Hepatocyte (in vitro differentiated cells): ENCODE measurements around the gene ZDHHC1.

Experiments used
- EZH2 ChIP-seq: fragments of 200-600 bp; sonication (generic); IDR thresholded peaks from 2 replicates; pipeline ENCODE4 v1.6.1; 2016; ENCODE audit warnings: antibody characterized with exemption, mild to moderate bottlenecking, borderline replicate concordance
- TF ChIP-seq, protein P1 (sequence below): fragments of 200-600 bp; sonication (generic); IDR thresholded peaks from 2 replicates; pipeline ENCODE4 v1.5.1; 2016; ENCODE audit warnings: antibody characterized with exemption, mild to moderate bottlenecking; ENCODE audit not compliant: poor library complexity

DNA sequence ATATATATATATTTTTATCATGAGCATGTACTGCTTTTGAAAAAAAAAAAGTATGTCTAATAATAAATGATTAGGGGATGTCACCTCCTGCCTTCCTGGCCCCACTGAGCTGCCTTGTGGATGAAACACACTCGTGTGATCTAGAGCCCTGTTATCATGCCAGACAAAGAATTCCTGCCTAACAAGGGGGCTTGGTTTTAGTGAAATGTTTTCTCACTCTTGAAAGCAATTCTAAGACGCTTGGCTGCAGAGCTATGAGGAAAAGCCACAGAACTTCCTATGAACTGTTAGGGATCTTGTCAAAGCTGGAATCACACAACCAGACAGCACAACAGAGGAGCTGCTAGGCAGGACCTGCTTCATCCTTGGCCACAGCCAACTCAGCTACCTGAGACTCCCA is 4.0 kb downstream of the ZDHHC1 start:
- TF ChIP-seq, protein P1, sequence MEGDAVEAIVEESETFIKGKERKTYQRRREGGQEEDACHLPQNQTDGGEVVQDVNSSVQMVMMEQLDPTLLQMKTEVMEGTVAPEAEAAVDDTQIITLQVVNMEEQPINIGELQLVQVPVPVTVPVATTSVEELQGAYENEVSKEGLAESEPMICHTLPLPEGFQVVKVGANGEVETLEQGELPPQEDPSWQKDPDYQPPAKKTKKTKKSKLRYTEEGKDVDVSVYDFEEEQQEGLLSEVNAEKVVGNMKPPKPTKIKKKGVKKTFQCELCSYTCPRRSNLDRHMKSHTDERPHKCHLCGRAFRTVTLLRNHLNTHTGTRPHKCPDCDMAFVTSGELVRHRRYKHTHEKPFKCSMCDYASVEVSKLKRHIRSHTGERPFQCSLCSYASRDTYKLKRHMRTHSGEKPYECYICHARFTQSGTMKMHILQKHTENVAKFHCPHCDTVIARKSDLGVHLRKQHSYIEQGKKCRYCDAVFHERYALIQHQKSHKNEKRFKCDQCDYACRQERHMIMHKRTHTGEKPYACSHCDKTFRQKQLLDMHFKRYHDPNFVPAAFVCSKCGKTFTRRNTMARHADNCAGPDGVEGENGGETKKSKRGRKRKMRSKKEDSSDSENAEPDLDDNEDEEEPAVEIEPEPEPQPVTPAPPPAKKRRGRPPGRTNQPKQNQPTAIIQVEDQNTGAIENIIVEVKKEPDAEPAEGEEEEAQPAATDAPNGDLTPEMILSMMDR: no peak
- no peak for TF ChIP-seq EZH2
